ENCODE measurements around the gene TOLLIP.

TOLLIP gene

DNA sequence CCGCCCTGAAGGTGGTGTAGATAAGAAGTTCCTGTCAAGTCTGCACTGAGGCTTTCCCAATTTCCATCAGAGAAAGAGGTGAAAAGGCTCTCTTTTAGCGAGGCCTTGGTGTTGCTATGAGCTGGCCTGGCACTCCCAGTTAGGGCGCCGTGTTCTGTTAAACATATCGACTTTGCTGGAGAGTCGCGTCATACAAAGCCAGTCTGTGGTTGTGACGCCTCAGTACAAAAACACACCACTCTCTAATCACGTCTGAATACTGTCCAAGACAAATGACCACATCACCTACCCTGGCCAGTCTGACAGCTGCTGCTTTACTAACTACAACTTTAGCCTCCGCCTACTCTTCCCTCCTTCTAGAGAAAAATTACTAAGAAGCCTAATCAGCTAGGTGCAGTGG, 8.0 kb upstream of the TOLLIP start:
- POLR2A ChIA-PET: no interaction called here
- Histone ChIP-seq H3K9me3 (ENCODE audit: control insufficient read depth, insufficient read depth, low read depth, low read length) (no peaks in the 10 kb centered on the region), H3K27ac (ENCODE audit: extremely low read depth, low read depth, low read length) (no peak overlapping the region), H3K4me3 (ENCODE audit: low read depth, low read length) (no peak overlapping the region), H3K36me3 (ENCODE audit: control insufficient read depth in 2 of 2, insufficient read depth in 1 of 2, low read length in 2 of 2) (no peaks in the 10 kb centered on the region), H3K4me1 (ENCODE audit: control insufficient read depth, insufficient read depth, low read length) (no peaks in the 10 kb centered on the region)
- CTCF ChIA-PET: no interaction called here
- TF ChIP-seq SETDB1 (IDR thresholded peaks at IDR 0.05; ENCODE audit: insufficient read length, low read length) (no peak), ZNF768 (tag by site-specific recombination; IDR thresholded peaks at IDR 0.05) (no peak), ZNF221 (tag by site-specific recombination; IDR thresholded peaks at IDR 0.05; ENCODE audit: borderline replicate concordance) (no peak), GLIS1 (tag by site-specific recombination; IDR thresholded peaks at IDR 0.05) (no peak), ZNF175 (tag by site-specific recombination; IDR thresholded peaks at IDR 0.05) (no peak), ZNF791 (tag by site-specific recombination; IDR thresholded peaks at IDR 0.05) (no peak), ZNF10 (tag by site-specific recombination; IDR thresholded peaks at IDR 0.05) (no peak), ZNF664 (tag by site-specific recombination; IDR thresholded peaks at IDR 0.05) (no peak), ZNF112 (tag by site-specific recombination; IDR thresholded peaks at IDR 0.05) (no peak), ZNF529 (tag by site-specific recombination; IDR thresholded peaks at IDR 0.05; ENCODE audit: insufficient replicate concordance) (no peak)
- TF ChIP-seq, protein P1, sequence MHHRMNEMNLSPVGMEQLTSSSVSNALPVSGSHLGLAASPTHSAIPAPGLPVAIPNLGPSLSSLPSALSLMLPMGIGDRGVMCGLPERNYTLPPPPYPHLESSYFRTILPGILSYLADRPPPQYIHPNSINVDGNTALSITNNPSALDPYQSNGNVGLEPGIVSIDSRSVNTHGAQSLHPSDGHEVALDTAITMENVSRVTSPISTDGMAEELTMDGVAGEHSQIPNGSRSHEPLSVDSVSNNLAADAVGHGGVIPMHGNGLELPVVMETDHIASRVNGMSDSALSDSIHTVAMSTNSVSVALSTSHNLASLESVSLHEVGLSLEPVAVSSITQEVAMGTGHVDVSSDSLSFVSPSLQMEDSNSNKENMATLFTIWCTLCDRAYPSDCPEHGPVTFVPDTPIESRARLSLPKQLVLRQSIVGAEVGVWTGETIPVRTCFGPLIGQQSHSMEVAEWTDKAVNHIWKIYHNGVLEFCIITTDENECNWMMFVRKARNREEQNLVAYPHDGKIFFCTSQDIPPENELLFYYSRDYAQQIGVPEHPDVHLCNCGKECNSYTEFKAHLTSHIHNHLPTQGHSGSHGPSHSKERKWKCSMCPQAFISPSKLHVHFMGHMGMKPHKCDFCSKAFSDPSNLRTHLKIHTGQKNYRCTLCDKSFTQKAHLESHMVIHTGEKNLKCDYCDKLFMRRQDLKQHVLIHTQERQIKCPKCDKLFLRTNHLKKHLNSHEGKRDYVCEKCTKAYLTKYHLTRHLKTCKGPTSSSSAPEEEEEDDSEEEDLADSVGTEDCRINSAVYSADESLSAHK (tag by site-specific recombination; IDR thresholded peaks at IDR 0.05): no peak
- TF ChIP-seq, protein P2, sequence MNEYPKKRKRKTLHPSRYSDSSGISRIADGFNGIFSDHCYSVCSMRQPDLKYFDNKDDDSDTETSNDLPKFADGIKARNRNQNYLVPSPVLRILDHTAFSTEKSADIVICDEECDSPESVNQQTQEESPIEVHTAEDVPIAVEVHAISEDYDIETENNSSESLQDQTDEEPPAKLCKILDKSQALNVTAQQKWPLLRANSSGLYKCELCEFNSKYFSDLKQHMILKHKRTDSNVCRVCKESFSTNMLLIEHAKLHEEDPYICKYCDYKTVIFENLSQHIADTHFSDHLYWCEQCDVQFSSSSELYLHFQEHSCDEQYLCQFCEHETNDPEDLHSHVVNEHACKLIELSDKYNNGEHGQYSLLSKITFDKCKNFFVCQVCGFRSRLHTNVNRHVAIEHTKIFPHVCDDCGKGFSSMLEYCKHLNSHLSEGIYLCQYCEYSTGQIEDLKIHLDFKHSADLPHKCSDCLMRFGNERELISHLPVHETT (tag by site-specific recombination; IDR thresholded peaks at IDR 0.05): no peak

DNA sequence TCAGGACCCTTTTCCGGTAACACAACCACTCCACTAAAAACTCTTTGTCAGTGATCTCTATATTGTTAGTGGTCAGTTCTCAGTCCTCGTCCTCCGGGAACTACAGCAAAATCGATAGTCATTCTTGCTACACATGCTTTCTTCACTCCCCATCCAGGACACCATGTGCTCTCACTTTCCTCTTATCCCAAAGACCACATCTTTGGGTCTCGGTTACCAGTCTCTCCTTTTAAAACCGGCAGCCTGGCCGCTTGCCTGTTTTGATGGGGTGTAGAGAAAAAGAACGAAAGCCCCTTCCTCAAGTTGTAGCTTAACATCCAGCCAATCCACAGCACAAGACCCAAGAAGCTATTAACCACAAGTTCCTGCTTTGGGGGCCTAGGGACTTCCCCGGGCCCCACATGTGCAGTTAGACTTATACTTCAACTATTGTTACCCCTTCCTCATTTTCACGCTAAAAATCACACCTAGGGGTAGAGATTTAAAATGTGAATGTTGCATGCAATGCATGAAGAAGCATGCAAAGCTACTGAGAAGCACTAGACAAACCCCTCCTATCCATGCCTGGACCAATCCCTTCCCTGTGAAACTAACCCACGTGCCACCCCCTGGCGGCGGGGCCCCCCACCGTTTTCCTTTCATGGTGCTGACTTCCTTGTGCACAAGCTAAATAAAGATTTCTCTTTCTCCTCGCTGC, 1.5 kb upstream of the TOLLIP start:
- ChIA-PET CTCF (interaction anchor here (0.7 kb wide), 1 partner anchor 331 kb away, joined by 3 read pairs; no protein-coding TSS in a partner anchor), POLR2A (no interaction called here)
- TF ChIP-seq, protein P3, sequence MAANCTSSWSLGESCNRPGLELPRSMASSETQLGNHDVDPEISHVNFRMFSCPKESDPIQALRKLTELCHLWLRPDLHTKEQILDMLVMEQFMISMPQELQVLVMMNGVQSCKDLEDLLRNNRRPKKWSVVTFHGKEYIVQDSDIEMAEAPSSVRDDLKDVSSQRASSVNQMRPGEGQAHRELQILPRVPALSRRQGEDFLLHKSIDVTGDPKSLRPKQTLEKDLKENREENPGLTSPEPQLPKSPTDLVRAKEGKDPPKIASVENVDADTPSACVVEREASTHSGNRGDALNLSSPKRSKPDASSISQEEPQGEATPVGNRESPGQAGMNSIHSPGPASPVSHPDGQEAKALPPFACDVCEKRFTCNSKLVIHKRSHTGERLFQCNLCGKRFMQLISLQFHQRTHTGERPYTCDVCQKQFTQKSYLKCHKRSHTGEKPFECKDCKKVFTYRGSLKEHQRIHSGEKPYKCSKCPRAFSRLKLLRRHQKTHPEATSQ (tag by site-specific recombination; IDR thresholded peaks at IDR 0.05): no peak
- TF ChIP-seq KLF7 (tag by site-specific recombination; IDR thresholded peaks at IDR 0.05; ENCODE audit: borderline replicate concordance): no peak
- no peak for TF ChIP-seq RBAK (tag by site-specific recombination; IDR thresholded peaks at IDR 0.05)
- no peak for TF ChIP-seq ZNF544 (tag by site-specific recombination; IDR thresholded peaks at IDR 0.05)
- TF ChIP-seq, protein P4, sequence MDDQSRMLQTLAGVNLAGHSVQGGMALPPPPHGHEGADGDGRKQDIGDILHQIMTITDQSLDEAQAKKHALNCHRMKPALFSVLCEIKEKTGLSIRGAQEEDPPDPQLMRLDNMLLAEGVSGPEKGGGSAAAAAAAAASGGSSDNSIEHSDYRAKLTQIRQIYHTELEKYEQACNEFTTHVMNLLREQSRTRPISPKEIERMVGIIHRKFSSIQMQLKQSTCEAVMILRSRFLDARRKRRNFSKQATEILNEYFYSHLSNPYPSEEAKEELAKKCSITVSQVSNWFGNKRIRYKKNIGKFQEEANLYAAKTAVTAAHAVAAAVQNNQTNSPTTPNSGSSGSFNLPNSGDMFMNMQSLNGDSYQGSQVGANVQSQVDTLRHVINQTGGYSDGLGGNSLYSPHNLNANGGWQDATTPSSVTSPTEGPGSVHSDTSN (CRISPR knock-in tag; IDR thresholded peaks at IDR 0.05): no peak
- TF ChIP-seq ZNF133 (tag by site-specific recombination; IDR thresholded peaks at IDR 0.05): no peak
- TF ChIP-seq ZNF16 (tag by site-specific recombination; IDR thresholded peaks at IDR 0.05; ENCODE audit: low read depth): no peak
- TF ChIP-seq ZFP37 (tag by site-specific recombination; IDR thresholded peaks at IDR 0.05): no peak
- H3K4me3 ChIP-seq (ENCODE audit: low read depth, low read length): no peak overlapping the region
- H3K36me3 ChIP-seq (ENCODE audit: control insufficient read depth in 2 of 2, insufficient read depth in 1 of 2, low read length in 2 of 2): peaks cover 0 to 22% of the 10 kb centered on the region in 2 experiments; a peak in 1 of 3 replicates
- H3K4me1 ChIP-seq (ENCODE audit: control insufficient read depth, insufficient read depth, low read length): no peaks in the 10 kb centered on the region
- H3K9me3 ChIP-seq (ENCODE audit: control insufficient read depth, insufficient read depth, low read depth, low read length): no peaks in the 10 kb centered on the region
- H3K27ac ChIP-seq (ENCODE audit: extremely low read depth, low read depth, low read length): no peak overlapping the region

All from HEK293 (cell line).